HepG2 (cell line): ENCODE measurements around the gene PLVAP. TPM values are rescaled to one million over a fixed set of nuclear protein-coding genes. Genes with fewer than 3 reads are reported as not detected.

Experiments used
- ARID5B ChIP-seq: IDR thresholded peaks from 2 replicates; pipeline ENCODE4 v1.4.0; 2020; ENCODE audit warnings: mild to moderate bottlenecking, missing genetic modification reagents
- DNMT3B ChIP-seq: conservative IDR thresholded peaks from 2 replicates; pipeline ENCODE4 v1.6.1; 2016; ENCODE audit warnings: missing biosample characterization, control low read depth
- ERF ChIP-seq: IDR thresholded peaks from 2 replicates; pipeline ENCODE4 v1.6.1; 2018; ENCODE audit warnings: missing biosample characterization, missing genetic modification reagents
- FOXA1 ChIP-seq, 2 experiments: fragments of 450-650 bp in 1 of 2; sonication (generic) in 1 of 2; formaldehyde crosslinking in 1 of 2; IDR thresholded peaks; 2 replicates each; pipeline versions ENCODE4 v1.4.0 to v1.6.1; 2016 to 2020; ENCODE audit warnings: missing genetic modification reagents in 1 of 2
- FOXP4 ChIP-seq: sonication (generic); formaldehyde crosslinking; IDR thresholded peaks from 2 replicates; pipeline ENCODE4 v1.4.0; 2020; ENCODE audit warnings: missing genetic modification reagents
- GATAD1 ChIP-seq: IDR thresholded peaks from 2 replicates; pipeline ENCODE4 v1.6.1; 2016; ENCODE audit warnings: missing genetic modification reagents, missing compliant biosample characterization
- HMGA1 ChIP-seq: sonication (generic); formaldehyde crosslinking; conservative IDR thresholded peaks from 2 replicates; pipeline ENCODE4 v1.4.0; 2020; ENCODE audit warnings: missing genetic modification reagents
- HNF4A ChIP-seq: sonication (generic); formaldehyde crosslinking; IDR thresholded peaks from 2 replicates; pipeline ENCODE4 v1.4.0; 2020; ENCODE audit warnings: missing genetic modification reagents
- PAX8 ChIP-seq: sonication (generic); formaldehyde crosslinking; IDR thresholded peaks from 2 replicates; pipeline ENCODE4 v1.8.0; 2022; ENCODE audit warnings: mild to moderate bottlenecking, missing genetic modification reagents, borderline replicate concordance
- PHF21A ChIP-seq: sonication (generic); formaldehyde crosslinking; IDR thresholded peaks from 2 replicates; pipeline ENCODE4 v1.5.0; 2020; ENCODE audit warnings: mild to moderate bottlenecking, missing genetic modification reagents
- SRF ChIP-seq: IDR thresholded peaks from 2 replicates; pipeline ENCODE4 v1.6.1; 2011; ENCODE audit warnings: mild to moderate bottlenecking, low read depth, low read length, moderate library complexity
- SYNCRIP ChIP-seq: fragments of 200-400 bp; formaldehyde crosslinking; IDR thresholded peaks from 2 replicates; pipeline ENCODE4 v1.6.1; 2018; ENCODE audit warnings: mild to moderate bottlenecking, low read depth, low read length; ENCODE audit not compliant: insufficient read depth
- TBX2 ChIP-seq: sonication (generic); formaldehyde crosslinking; IDR thresholded peaks from 2 replicates; pipeline ENCODE4 v1.5.0; 2020; ENCODE audit warnings: missing genetic modification reagents, mild to moderate bottlenecking, borderline replicate concordance
- ZNF142 ChIP-seq: sonication (generic); formaldehyde crosslinking; IDR thresholded peaks from 2 replicates; pipeline ENCODE4 v1.4.0; 2020; ENCODE audit warnings: missing genetic modification reagents
- ZNF30 ChIP-seq: sonication (generic); formaldehyde crosslinking; IDR thresholded peaks from 2 replicates; pipeline ENCODE4 v1.5.0; 2020; ENCODE audit warnings: mild to moderate bottlenecking, missing genetic modification reagents
- ZNF546 ChIP-seq: sonication (generic); formaldehyde crosslinking; conservative IDR thresholded peaks from 2 replicates; pipeline ENCODE4 v1.8.1; 2023; ENCODE audit warnings: mild to moderate bottlenecking, missing genetic modification reagents
- ZNF607 ChIP-seq: sonication (generic); formaldehyde crosslinking; IDR thresholded peaks from 2 replicates; pipeline ENCODE4 v1.5.1; 2020; ENCODE audit warnings: missing genetic modification reagents, mild to moderate bottlenecking, borderline replicate concordance
- ZSCAN29 ChIP-seq: sonication (generic); formaldehyde crosslinking; conservative IDR thresholded peaks from 2 replicates; pipeline ENCODE4 v1.4.0; 2020; ENCODE audit warnings: mild to moderate bottlenecking, missing genetic modification reagents
- polyA plus RNA-seq, 8 experiments: library from polyadenylated mRNA; depleted of rRNA in 3 of 8; stranded (reverse) in 7 of 8; unstranded in 1 of 8; fragments of >200 nt; fragmentation: Illumina TruSeq in 4 of 8; extraction: Trizol in 4 of 8; gene quantifications; 2 replicates each; pipeline versions ENCODE4 v1.2.1 to v1.2.3, GENCODE V29; 2011 to 2016; ENCODE audit warnings: low read depth in 4 of 8, missing spikeins in 1 of 8, mixed read lengths in 1 of 8; ENCODE audit not compliant: insufficient read depth in 1 of 8
- total RNA-seq, 5 experiments: library from RNA; depleted of rRNA; stranded (reverse); fragments of >200 nt; fragmentation: Illumina TruSeq; extraction: Trizol; gene quantifications; 2 replicates each; pipeline ENCODE4 v1.2.3, GENCODE V29; 2016; ENCODE audit warnings: low read depth in 1 of 5

PLVAP gene
- total and polyA plus RNA-seq, 2 of the 13 experiments (the other 11 are each of a cell fraction or from before 2014, with no cell fraction given): 0.26 TPM; not detected in 1

- no peak for TF ChIP-seq HMGA1 (CRISPR knock-in tag)
- no peak for TF ChIP-seq ZNF30
- peak; percentile 54 for TF ChIP-seq ZNF607 (CRISPR knock-in tag)
- TF ChIP-seq PAX8 (CRISPR knock-in tag): no peak
- peak; percentile 76; the same call in 1 of the 2 replicates for TF ChIP-seq ERF (CRISPR knock-in tag)
- TF ChIP-seq FOXA1 (IDR thresholded peaks at IDR 0.05): no peak
- peak; percentile 78 for TF ChIP-seq FOXA1 (CRISPR knock-in tag; IDR thresholded peaks at IDR 0.05)
- TF ChIP-seq ZNF142 (CRISPR knock-in tag): peak; percentile 98
- 0 out of 2 replicates have a peak, but pooled peaks have one; percentile 55 for TF ChIP-seq ZNF546
- TF ChIP-seq TBX2: peak; percentile 68
- TF ChIP-seq SRF: 0 out of 2 replicates have a peak, but pooled peaks have one; percentile 3
- TF ChIP-seq PHF21A (CRISPR knock-in tag): 0 out of 2 replicates have a peak, but pooled peaks have one; percentile 41
- TF ChIP-seq FOXP4 (CRISPR knock-in tag): peak; percentile 32; the same call in 1 of the 2 replicates
- TF ChIP-seq GATAD1 (CRISPR knock-in tag): peak; percentile 49
- TF ChIP-seq SYNCRIP: no peak
- peak; percentile 100 for TF ChIP-seq ZSCAN29 (CRISPR knock-in tag)
- no peak for TF ChIP-seq HNF4A (CRISPR knock-in tag)
- TF ChIP-seq ARID5B (CRISPR knock-in tag): no peak
- TF ChIP-seq DNMT3B (CRISPR knock-in tag): no peak
These were observed 73.8 kb downstream of the PLVAP start, which contains the start of gene ABHD8 (continued) for GRCh38 chr19:17303167-17303939.
